HG03108 (cell line): ENCODE measurements around the gene NPPB.
"Not testable (repeated sequence)": the region's sequence is repeated elsewhere in the genome, so short reads cannot be mapped to it uniquely, and the experiment has no call there.

Source experiments
- ATAC-seq: cut with Tn5 transposase; IDR thresholded peaks from one replicate; pipeline ENCODE4 v1.9.1; 2021; ENCODE audit warnings: moderate library complexity; ENCODE audit not compliant: unreplicated experiment

NPPB gene

GRCh38 chr1:11858613-11858967 lies at the start of gene NPPB:
TSS of gene NPPB (minus strand) at chr1:11858945. CDS start at chr1:11858833, 112 bp downstream.
- ATAC-seq = no peak

- ATAC-seq = peak; percentile 41
Observed at GRCh38 chr1:11908095-11908675, 49.4 kb upstream of the NPPB start.

GRCh38 chr1:11907275-11908094 lies 48.7 kb upstream of the NPPB start:
- peak; percentile 57 for ATAC-seq

DNA sequence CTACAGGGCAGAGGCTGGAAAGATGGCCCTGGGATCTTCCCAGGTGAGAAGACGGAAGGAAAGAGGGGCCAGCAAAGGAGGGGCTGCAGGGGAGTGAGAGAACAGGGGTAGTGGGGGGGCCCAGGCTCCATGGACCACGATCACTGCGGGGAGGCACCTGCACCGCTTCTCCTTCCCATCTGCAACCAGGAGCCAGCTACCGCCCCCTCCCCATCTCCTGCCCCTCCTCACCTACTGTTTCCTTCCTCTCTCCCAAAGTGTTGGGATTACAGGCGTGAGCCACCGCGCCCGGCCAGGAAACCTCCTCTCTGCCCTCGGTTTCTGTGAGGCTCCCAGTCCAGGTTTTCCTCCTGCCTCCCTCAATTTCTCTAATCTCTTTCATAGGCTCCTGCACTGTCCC lies 48.1 kb upstream of the NPPB start:
- ATAC-seq = no peak

DNA sequence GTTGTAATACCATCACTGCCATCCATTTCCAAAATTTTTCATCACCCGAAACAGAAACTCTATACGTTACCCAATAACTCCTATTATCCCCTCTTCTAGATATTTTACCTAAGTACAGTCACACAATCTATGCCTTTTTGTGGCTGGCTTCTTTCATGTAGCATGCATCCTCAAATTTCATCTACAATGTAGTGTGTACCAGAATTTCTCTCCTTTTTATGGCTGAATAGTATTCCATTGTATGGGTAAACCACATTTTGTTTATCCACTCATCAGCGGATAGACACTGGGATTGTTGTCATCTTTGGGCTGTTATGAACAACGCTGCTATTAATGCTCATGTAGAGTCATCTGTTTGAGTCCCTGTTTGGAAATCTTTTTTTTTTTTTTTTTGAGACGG lies 46.2 kb upstream of the NPPB start:
- no peak for ATAC-seq

DNA sequence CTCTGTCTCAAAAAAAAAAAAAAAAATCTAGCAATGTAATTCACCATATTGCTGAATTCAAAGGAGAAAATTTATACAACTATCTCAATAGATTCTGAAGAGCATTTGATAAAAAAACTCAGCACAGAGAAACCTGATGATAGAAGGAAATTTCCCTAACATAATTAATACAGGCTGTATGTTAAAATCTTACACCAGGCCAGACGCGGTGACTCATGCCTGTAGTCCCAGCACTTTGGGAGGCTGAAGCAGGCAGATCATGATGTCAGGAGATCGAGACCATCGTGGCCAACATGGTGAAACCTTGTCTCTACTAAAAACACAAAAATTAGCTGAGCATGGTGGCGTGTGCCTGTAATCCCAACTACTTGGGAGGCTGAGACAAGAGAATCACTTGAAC lies 45.4 kb upstream of the NPPB start:
- not testable (repeated sequence) for ATAC-seq

DNA sequence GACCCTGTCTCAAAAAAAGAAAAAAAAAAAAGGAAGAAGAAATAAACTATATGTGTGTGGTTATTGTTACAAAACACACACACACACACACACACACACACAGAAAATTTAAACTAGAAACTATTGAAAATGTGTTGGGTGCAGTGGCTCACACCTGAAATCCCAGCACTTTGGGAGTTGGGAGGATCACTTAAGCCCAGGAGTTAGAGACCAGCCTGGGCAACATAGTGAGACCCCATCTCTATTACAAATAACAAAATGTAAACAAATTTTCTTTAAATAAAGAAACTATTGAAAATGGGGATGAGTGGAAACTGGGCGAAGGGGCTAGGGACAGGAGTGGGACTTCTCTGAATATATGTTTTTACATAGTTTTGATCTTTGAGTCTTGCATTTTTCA lies 44.5 kb upstream of the NPPB start:
- no peak for ATAC-seq

- not testable (repeated sequence) for ATAC-seq
Observed at GRCh38 chr1:11901446-11901845, 42.7 kb upstream of the NPPB start.

- ATAC-seq = no peak
Observed at GRCh38 chr1:11898831-11899467, 40.2 kb upstream of the NPPB start.

DNA sequence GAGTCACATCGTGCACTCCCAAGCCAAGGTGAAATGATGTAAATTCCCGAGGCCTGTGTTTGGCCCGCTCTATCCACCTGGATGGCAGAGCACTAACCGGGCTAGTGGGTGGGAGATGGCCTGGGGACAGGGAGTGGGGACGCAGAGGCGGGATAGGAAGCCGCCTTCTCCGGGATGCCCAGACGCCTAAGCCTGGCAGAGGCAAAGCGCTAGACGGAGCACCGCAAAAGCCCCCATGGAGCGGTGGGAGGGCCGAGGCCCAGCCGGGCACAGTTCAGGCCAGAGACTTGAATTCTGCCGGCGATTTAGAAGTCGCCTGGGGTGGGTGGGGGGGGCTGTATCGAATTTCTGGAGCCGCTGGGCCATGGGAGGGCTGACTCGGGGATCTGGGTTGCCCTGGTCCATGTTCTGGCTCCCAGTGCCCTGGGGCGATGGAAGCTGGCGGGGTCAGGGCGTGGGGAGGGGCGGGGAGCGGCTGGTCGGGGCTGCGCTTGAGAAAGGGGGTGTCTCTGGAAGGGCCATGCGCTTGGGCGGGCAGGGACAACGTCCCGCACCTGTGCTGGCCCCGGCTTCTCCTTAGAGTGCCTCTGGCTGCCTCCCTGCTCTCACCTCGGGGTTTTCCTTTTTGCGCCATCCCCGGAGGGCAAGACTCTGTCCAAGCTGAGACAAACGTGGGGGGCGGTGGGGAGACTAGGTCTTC lies 39.5 kb upstream of the NPPB start:
- no peak for ATAC-seq

- not testable (repeated sequence) for ATAC-seq
Observed at GRCh38 chr1:11894501-11894900, 35.8 kb upstream of the NPPB start.

DNA sequence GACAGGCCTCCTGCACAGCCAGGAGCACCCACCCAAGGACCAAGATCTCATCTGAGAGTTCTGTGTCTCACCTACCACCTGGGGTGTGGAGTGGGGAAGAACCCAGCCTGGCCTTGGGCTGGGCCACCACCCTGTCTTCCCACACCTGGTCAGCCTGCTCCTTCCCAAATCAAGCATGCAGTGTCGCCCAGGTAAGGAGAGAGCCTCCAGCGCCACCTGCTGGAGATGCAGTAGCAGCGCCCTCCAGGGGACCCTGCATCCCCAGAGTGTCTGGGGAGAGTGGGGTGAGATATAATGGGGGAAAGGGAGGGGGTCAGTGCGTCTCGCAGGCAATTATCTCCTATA lies 35.1 kb upstream of the NPPB start:
- no peak for ATAC-seq

GRCh38 chr1:11891433-11892186 lies 32.9 kb upstream of the NPPB start:
- no peak for ATAC-seq

DNA sequence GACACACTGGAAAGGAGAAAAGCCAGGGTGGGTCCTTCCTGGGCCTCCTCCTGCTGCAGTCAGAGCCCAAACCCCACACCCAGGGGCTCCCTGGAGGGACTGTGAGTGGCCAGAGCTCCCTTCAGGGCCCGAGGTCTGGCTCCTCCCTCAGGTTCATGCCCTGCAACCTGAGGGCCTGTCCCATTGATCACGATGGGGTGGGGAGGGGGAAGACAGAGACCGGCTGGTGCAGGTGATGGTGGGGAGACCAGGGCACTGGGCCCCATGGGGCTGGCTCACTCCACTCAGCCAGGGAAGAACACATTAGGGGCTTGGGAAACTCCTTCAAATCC lies 30.1 kb upstream of the NPPB start:
- no peak for ATAC-seq

DNA sequence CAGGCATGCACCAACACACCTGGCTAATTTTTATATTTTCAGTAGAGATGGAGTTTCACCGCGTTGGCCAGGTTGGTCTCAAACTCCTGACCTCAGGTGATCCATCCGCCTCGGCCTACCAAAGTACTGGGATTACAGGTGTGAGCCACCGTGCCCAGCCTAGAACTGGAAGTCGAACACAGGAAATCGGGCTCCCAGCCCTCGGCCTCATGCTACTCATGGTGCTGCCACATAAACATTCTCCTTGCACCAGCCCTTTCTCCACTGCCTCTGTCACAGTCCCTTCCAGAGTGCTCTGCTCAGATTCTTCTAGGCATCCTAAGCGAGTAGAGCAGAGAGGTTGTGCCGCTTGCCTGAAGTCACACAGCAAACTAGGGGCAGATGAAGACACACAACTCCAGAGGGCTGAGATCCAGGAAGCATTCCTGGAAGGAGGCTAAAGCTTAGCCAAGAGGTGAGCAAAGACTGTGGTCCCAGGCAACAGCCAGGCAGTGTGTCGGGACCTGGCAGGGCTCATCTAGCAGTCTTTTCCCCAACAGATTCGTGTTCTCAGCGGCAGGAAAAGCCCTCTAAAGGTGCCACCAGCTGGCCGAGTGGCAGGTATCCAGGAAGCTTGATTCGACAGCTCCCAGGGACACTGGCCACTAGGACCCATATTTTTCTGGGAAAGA lies 29.6 kb upstream of the NPPB start:
- no peak for ATAC-seq

- no peak for ATAC-seq
Observed at GRCh38 chr1:11887666-11888007, 28.9 kb upstream of the NPPB start.

GRCh38 chr1:11886986-11887665 lies 28.4 kb upstream of the NPPB start:
- ATAC-seq = no peak

- no peak for ATAC-seq
Observed at GRCh38 chr1:11885916-11886315, 27.2 kb upstream of the NPPB start.

DNA sequence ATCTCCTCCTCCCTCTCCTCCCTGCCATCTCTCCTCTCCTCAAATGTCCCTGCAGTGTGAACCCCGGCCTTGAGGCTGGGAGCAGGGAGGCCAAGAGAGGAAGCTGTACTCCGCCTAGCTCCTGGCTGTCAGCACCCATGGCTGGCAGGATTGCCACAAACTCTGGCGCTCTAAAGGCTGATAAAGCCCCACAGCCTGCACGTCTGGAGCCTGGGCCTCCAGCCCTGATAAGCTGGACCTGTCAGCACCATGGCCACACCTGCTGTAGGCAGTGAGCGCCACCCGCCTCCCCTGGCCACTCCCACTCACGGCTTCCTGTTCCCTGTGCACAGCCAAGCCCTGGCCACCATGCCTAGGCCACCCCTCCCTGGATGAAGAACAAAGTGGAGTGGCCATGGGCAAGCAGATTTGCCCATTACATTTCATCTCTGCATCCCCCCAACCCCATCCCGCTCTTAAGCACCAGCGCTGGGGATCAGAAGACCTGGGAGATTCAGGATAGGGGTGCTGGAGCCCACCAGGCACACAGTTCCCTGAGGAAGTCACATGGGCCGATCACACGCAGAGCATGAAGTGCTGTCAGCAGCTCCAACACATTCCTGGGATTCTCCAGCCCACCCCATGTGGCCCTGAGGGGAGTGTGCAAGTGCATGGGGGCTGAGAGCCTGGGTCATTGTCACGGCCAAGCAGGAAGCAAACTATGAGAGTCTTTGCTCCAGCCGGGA lies 24.2 kb upstream of the NPPB start:
- ATAC-seq = no peak
